Measurements from ENCODE around the gene TEKT5.

Gene TEKT5

GRCh38 chr16:10661737-10662136 lies 33.0 kb downstream of the TEKT5 start:
- H3K4me3 ChIP-seq (replicated peaks; ENCODE audit: low read depth, low read length) = no peak overlapping the region
- DNase-seq (ENCODE audit: low read depth) = no peak
- no peak for TF ChIP-seq CTCF (IDR thresholded peaks at IDR 0.05; ENCODE audit: low read length, missing control alignments)

- no peak for TF ChIP-seq CTCF (IDR thresholded peaks at IDR 0.05; ENCODE audit: low read length, missing control alignments)
- H3K4me3 ChIP-seq (replicated peaks; ENCODE audit: low read depth, low read length) = no peak overlapping the region
- no peak for DNase-seq (ENCODE audit: low read depth)
Observed at GRCh38 chr16:10660950-10661635, 33.6 kb downstream of the TEKT5 start.

- H3K4me3 ChIP-seq (replicated peaks; ENCODE audit: low read depth, low read length) = no peak overlapping the region
- TF ChIP-seq CTCF (IDR thresholded peaks at IDR 0.05; ENCODE audit: low read length, missing control alignments) = no peak
- no peak for DNase-seq (ENCODE audit: low read depth)
Observed at GRCh38 chr16:10658943-10659342, 35.8 kb downstream of the TEKT5 start.

GRCh38 chr16:10657925-10658324 lies 36.8 kb downstream of the TEKT5 start:
- DNase-seq (ENCODE audit: low read depth) = no peak
- TF ChIP-seq CTCF (IDR thresholded peaks at IDR 0.05; ENCODE audit: low read length, missing control alignments) = no peak
- no peak overlapping the region for H3K4me3 ChIP-seq (replicated peaks; ENCODE audit: low read depth, low read length)

DNA sequence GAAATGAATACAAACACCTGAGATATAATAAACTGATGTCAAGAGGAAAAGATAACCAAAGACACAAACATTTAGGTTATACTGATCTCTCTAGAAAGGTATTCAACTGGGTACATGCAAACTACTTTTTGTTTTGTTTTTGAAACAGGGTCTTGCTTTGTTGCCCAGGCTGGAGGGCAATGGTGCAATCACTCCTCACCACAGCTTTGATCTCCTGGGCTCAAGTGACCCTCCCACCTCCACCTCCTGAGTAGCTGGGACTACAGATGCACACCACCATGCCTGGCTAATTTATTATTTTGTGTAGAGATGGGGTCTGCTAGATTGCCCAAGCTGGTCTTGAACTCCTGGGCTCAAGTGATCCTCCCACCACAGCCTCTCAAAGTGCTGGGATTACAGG lies 38.1 kb downstream of the TEKT5 start:
- DNase-seq (ENCODE audit: low read depth) = no peak
- H3K4me3 ChIP-seq (replicated peaks; ENCODE audit: low read depth, low read length) = no peak overlapping the region
- no peak for TF ChIP-seq CTCF (IDR thresholded peaks at IDR 0.05; ENCODE audit: low read length, missing control alignments)

GRCh38 chr16:10655415-10655977 lies 39.2 kb downstream of the TEKT5 start:
- DNase-seq (ENCODE audit: low read depth) = no peak
- TF ChIP-seq CTCF (IDR thresholded peaks at IDR 0.05; ENCODE audit: low read length, missing control alignments) = no peak

More at GRCh38 chr16:10655415-10655977, 39.2 kb downstream of the TEKT5 start:
- no peak overlapping the region for H3K4me3 ChIP-seq (replicated peaks; ENCODE audit: low read depth, low read length)

Measured in fibroblast of pulmonary artery (primary cell).